Uterus (tissue), 2 donors: ENCODE results near the gene RPRML.

Source experiments
- POLR2A ChIP-seq, 2 donors: fragments of 450-650 bp; IDR thresholded peaks; one replicate each; pipeline ENCODE4 v1.6.1; 2016; ENCODE audit warnings: antibody characterized with exemption in 2 of 2, mild to moderate bottlenecking in 1 of 2, moderate library complexity in 1 of 2
- TF ChIP-seq, protein P1 (sequence below), 4 experiments: fragments of 200-600 bp in 2 of 4; fragments of 450-650 bp in 2 of 4; sonication (generic) in 2 of 4; IDR thresholded peaks; one replicate each; pipeline ENCODE4 v1.5.1; 2016 to 2019; ENCODE audit warnings: antibody characterized with exemption in 4 of 4, mild to moderate bottlenecking in 2 of 4, moderate library complexity in 1 of 4

DNA sequence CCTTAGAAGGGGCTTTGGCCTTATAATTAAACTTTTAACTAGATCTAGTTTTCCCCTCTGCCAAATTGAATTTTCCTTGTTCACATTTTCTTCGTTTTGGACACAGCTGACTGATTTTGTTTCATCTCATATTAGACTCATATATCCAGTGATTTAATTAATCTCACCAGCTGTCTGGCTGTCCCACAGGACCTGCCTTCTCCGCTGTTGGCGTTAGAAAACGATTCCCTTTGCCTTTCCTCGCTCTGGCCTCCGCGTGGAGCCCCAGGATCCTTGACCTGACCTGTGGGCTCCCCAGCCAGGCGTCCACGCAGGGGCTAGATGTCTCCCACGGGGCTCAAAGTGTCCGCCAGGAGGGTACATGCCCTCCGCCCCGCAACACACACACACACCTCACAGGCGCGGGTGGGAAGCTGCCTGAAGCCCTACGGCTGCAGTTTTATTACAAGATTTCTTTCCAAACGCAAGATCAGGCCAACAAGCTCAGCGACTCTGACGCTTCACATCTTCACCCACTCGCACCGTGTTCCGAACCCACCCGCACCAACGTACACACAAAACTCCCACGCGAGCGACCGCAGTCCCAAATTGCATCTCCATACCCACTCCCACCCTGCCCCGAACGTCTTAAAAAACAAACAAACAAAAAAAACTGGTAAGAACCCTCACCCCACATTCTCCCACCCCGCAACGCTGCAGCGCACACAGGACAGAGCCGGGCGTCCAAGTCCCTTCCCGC, 1.1 kb downstream of the RPRML start:
- TF ChIP-seq, protein P1, sequence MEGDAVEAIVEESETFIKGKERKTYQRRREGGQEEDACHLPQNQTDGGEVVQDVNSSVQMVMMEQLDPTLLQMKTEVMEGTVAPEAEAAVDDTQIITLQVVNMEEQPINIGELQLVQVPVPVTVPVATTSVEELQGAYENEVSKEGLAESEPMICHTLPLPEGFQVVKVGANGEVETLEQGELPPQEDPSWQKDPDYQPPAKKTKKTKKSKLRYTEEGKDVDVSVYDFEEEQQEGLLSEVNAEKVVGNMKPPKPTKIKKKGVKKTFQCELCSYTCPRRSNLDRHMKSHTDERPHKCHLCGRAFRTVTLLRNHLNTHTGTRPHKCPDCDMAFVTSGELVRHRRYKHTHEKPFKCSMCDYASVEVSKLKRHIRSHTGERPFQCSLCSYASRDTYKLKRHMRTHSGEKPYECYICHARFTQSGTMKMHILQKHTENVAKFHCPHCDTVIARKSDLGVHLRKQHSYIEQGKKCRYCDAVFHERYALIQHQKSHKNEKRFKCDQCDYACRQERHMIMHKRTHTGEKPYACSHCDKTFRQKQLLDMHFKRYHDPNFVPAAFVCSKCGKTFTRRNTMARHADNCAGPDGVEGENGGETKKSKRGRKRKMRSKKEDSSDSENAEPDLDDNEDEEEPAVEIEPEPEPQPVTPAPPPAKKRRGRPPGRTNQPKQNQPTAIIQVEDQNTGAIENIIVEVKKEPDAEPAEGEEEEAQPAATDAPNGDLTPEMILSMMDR (IDR thresholded peaks at IDR 0.05) = no peak
- TF ChIP-seq POLR2A (IDR thresholded peaks at IDR 0.05) = no peak
